ENCODE data around the gene SNCAIP. TPM values are rescaled to one million over a fixed set of nuclear protein-coding genes. Genes with fewer than 3 reads are reported as not detected.

SNCAIP gene
- total RNA-seq: 5.7 and 8.9 TPM in 2 replicates

DNA sequence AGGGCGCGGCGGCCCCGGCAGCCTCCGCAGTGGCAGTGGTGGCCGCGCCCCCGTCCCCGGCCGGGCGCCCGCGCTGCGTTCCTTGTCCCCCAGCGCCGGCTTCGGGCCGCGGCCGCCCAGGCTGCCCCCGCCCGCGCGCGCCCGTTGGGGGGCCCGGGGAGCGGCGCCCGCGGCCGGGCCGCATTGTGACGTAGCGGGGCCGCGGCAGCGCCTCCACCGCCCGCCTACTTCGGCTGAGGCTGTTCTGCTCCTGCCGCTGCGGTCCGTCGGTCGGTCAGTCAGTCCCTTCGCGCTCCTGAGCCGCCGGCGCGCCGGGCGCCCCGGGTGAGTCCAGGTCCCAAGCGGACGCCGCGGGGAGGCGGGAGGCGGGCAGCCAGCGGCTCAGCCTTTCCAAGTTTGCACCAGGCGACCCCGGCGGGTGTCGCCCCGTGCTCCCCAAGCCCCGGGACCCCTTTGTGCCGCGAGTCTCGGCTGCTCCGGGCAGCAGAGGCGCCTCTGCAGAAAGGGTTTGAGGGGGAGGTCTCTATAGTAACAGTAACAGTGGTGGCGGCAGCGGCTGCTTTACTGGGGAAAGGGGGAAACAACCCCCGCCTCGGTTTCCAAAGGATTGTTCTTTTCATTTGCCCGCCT, at the start of gene SNCAIP:
TSS of gene SNCAIP (plus strand) at position 277 of the 630 bp plus-strand sequence. CDS start 78,898 bp downstream, outside the sequence.

Other genes starting within 250 kb of the SNCAIP start
- gene LOX, start 234.0 kb upstream of the SNCAIP start, total RNA-seq: 13.7 and 18.3 TPM in 2 replicates
- not detected in 2 replicates for gene ZNF474, start 182.7 kb upstream of the SNCAIP start, total RNA-seq

Measured in mammary microvascular endothelial cell (primary cell).